Keratinocyte (primary cell): ENCODE results near the gene KIFC3.

ENCODE experiments used
- CTCF ChIP-seq, 3 experiments: IDR thresholded peaks in 1 of 3; conservative IDR thresholded peaks in 1 of 3; optimal IDR thresholded peaks in 1 of 3; 2 replicates in 2 of 3; 3 replicates in 1 of 3; pipeline versions ENCODE3 to v1.5.1; 2011; ENCODE audit warnings: low read length in 3 of 3, mild to moderate bottlenecking in 3 of 3, moderate library complexity in 2 of 3, control low read depth in 1 of 3, inconsistent platforms in 1 of 3; ENCODE audit not compliant: insufficient read depth in 2 of 3; ENCODE audit errors: extremely low read depth in 1 of 3
- EZH2 ChIP-seq: IDR thresholded peaks from one replicate; pipeline ENCODE4 v1.6.1; 2012; ENCODE audit warnings: inconsistent platforms, mild to moderate bottlenecking, low read length, moderate library complexity

GRCh38 chr16:57761301-57761700 is 41.0 kb downstream of the KIFC3 start:
- no peak for TF ChIP-seq CTCF (optimal IDR thresholded peaks at IDR 0.05 in 1 of 3, IDR thresholded peaks at IDR 0.05 in 1 of 3, conservative IDR thresholded peaks at IDR 0.05 in 1 of 3; ENCODE audit: extremely low read depth in 1 of 3, insufficient read depth in 2 of 3, low read length in 3 of 3)
- TF ChIP-seq EZH2 = no peak
